Left lobe of liver (tissue), 2 donors: ENCODE results near the gene RNF115. TPM values are rescaled to one million over a fixed set of nuclear protein-coding genes. Genes with fewer than 3 reads are reported as not detected.
"Not testable (repeated sequence)": the region's sequence is repeated elsewhere in the genome, so short reads cannot be mapped to it uniquely, and the experiment has no call there.

ENCODE experiments used
- ATAC-seq: fragments of 200-7000 bp; cut with Tn5 transposase; one replicate; pipeline ENCODE4 v1.9.1; 2020; ENCODE audit warnings: mild to moderate bottlenecking, moderate library complexity
- DNase-seq: peaks from one replicate; pipeline ENCODE4 v3.0.0-alpha.2; 2020; ENCODE audit warnings: low spot score
- total RNA-seq: library from RNA; stranded (reverse); gene quantifications from one replicate; pipeline ENCODE4 v1.2.1, GENCODE V29; 2021
- donor health status: DM: no; HTN: no; CAD: no; lungs with moderate emphysema.
- donor health status: DM: no; HTN: yes; CAD: no.

RNF115 gene
- total RNA-seq, 1 donor from 2014 or later: 4.9 TPM

GRCh38 chr1:145828367-145829026 lies 4.6 kb upstream of the RNF115 start:
- no peak for DNase-seq
- no peak for ATAC-seq

- ATAC-seq: no peak
- no peak for DNase-seq
These were observed 4.1 kb upstream of the RNF115 start for GRCh38 chr1:145827966-145828365.

GRCh38 chr1:145826030-145826429 lies 2.1 kb upstream of the RNF115 start:
- ATAC-seq: no peak

GRCh38 chr1:145824499-145824842 lies 576 bp upstream of the RNF115 start:
- no peak for ATAC-seq
- DNase-seq: no peak

More at GRCh38 chr1:145826030-145826429, 2.1 kb upstream of the RNF115 start:
- no peak for DNase-seq

GRCh38 chr1:145822779-145823331 lies 1.0 kb downstream of the RNF115 start:
- not testable (repeated sequence) for ATAC-seq, DNase-seq

GRCh38 chr1:145818095-145818494 lies 5.8 kb downstream of the RNF115 start:
- not testable (repeated sequence) for ATAC-seq, DNase-seq

GRCh38 chr1:145812977-145813810 lies 10.7 kb downstream of the RNF115 start:
- ATAC-seq, DNase-seq: not testable (repeated sequence)

- DNase-seq (no peak), ATAC-seq (no peak)
These were observed 17.1 kb downstream of the RNF115 start for GRCh38 chr1:145806844-145807243.

GRCh38 chr1:145806408-145806807 lies 17.5 kb downstream of the RNF115 start:
- ATAC-seq (no peak), DNase-seq (no peak)

GRCh38 chr1:145805057-145805456 lies 18.8 kb downstream of the RNF115 start:
- ATAC-seq (no peak), DNase-seq (no peak)

GRCh38 chr1:145804235-145805045 lies 19.5 kb downstream of the RNF115 start:
- no peak for DNase-seq
- ATAC-seq: no peak

GRCh38 chr1:145799806-145800205 lies 24.1 kb downstream of the RNF115 start:
- no peak for ATAC-seq
- DNase-seq: no peak

- DNase-seq (no peak), ATAC-seq (no peak)
These were observed 27.1 kb downstream of the RNF115 start for GRCh38 chr1:145796753-145797152.

GRCh38 chr1:145795257-145795881 lies 28.5 kb downstream of the RNF115 start:
- ATAC-seq (no peak), DNase-seq (no peak)

- ATAC-seq: no peak
These were observed 31.4 kb downstream of the RNF115 start for GRCh38 chr1:145792484-145792883.

GRCh38 chr1:145791860-145792259 lies 32.0 kb downstream of the RNF115 start:
- ATAC-seq, DNase-seq: not testable (repeated sequence)

More at GRCh38 chr1:145792484-145792883, 31.4 kb downstream of the RNF115 start:
- DNase-seq: no peak

- DNase-seq: no peak
- ATAC-seq: no peak
These were observed 35.3 kb downstream of the RNF115 start for GRCh38 chr1:145788580-145788979.

GRCh38 chr1:145786271-145786670 lies 37.6 kb downstream of the RNF115 start:
- ATAC-seq (no peak), DNase-seq (no peak)

- DNase-seq: no peak
- peak; percentile 31 for ATAC-seq
These were observed 38.3 kb downstream of the RNF115 start for GRCh38 chr1:145785547-145785946.

- ATAC-seq: no peak
- no peak for DNase-seq
These were observed 39.5 kb downstream of the RNF115 start for GRCh38 chr1:145784409-145784808.
